HepG2 (cell line): ENCODE data around the gene ANO1. TPM values are rescaled to one million over a fixed set of nuclear protein-coding genes. Genes with fewer than 3 reads are reported as not detected.

Experiments used
- ATAC-seq: fragments of 200-7000 bp; cut with Tn5 transposase; 3 replicates; pipeline ENCODE4 v1.9.1; 2020; ENCODE audit warnings: mild to moderate bottlenecking, moderate library complexity
- BruUV-seq: library from RNA; stranded (reverse); fragments of 400-500 nt; replicated peaks from 2 replicates; lab custom pipeline; 2021; lab: Mats Ljungman, UMichigan
- CTCF ChIA-PET: fragments of 300-600 bp; formaldehyde crosslinking; extraction: SDS; loops from one replicate; lab custom pipeline; 2021; ENCODE audit warnings: low total read pairs, inconsistent platforms, low intra/inter-chr PET ratio; lab: Yijun Ruan, JAX
- POLR2A ChIA-PET: fragments of 350-600 bp; sonication (Branson Sonifier 250); formaldehyde crosslinking; loops from one replicate; lab custom pipeline; 2020; ENCODE audit warnings: antibody characterized with exemption, inconsistent platforms; lab: Yijun Ruan, JAX
- DNase-seq: peaks from one replicate; pipeline ENCODE4 v3.0.0-alpha.2; 2015; ENCODE audit warnings: low spot score
- FAIRE-seq: peaks from 3 replicates; lab custom pipeline; 2011; peaks lifted over from hg19 to GRCh38; lab: Jason Lieb, UNC
- H2AFZ ChIP-seq: one replicate; pipeline ENCODE4 v1.6.1; 2011; ENCODE audit warnings: low read length, inconsistent platforms
- H3K27ac ChIP-seq: fragments of 300-600 bp; 3 replicates; pipeline ENCODE4 v1.8.0; 2011; ENCODE audit warnings: mixed run types, mild to moderate bottlenecking, mixed read lengths, low read length, inconsistent platforms; ENCODE audit not compliant: insufficient read depth; ENCODE audit errors: extremely low read length
- H3K27me3 ChIP-seq, 2 experiments: fragments of 200-600 bp in 1 of 2; 2 replicates in 1 of 2; 3 replicates in 1 of 2; pipeline versions ENCODE4 v1.6.0 to v1.8.0; 2011; ENCODE audit warnings: low read length in 2 of 2, mild to moderate bottlenecking in 2 of 2, moderate library complexity in 2 of 2, inconsistent platforms in 1 of 2; ENCODE audit not compliant: insufficient read depth in 2 of 2, control insufficient read depth in 1 of 2
- H3K36me3 ChIP-seq, 2 experiments: fragments of 200-600 bp in 1 of 2; replicated peaks in 1 of 2; 2 replicates in 1 of 2; 3 replicates in 1 of 2; pipeline versions ENCODE4 v1.5.1 to v1.8.0; 2011; ENCODE audit warnings: low read length in 2 of 2, inconsistent platforms in 1 of 2; ENCODE audit not compliant: insufficient read depth in 2 of 2, control insufficient read depth in 1 of 2
- H3K4me1 ChIP-seq: 2 replicates; pipeline ENCODE4 v1.5.1; 2012; ENCODE audit warnings: low read length, inconsistent platforms; ENCODE audit not compliant: insufficient read depth
- H3K4me2 ChIP-seq: 2 replicates; pipeline ENCODE4 v1.6.0; 2011; ENCODE audit warnings: low read depth, low read length, inconsistent platforms
- H3K4me3 ChIP-seq, 3 experiments: fragments of 200-600 bp in 1 of 3; sonication (generic), shearing (Covaris generic) in 1 of 3; replicated peaks in 1 of 3; 2 replicates each; pipeline ENCODE4 v1.5.1; 2011 to 2016; ENCODE audit warnings: low read length in 3 of 3, inconsistent platforms in 2 of 3, low read depth in 2 of 3, mild to moderate bottlenecking in 2 of 3, control low read depth in 1 of 3, mixed read lengths in 1 of 3; ENCODE audit not compliant: insufficient read depth in 1 of 3
- H3K79me2 ChIP-seq: one replicate; pipeline ENCODE4 v1.6.1; 2011; ENCODE audit warnings: low read length, inconsistent platforms; ENCODE audit not compliant: insufficient read depth
- H3K9ac ChIP-seq: 2 replicates; pipeline ENCODE4 v1.6.0; 2011; ENCODE audit warnings: mild to moderate bottlenecking, low read depth, low read length, inconsistent platforms; ENCODE audit not compliant: insufficient read depth
- H3K9me3 ChIP-seq: 2 replicates; pipeline ENCODE4 v1.5.1; 2012; ENCODE audit warnings: mild to moderate bottlenecking, low read length
- H4K20me1 ChIP-seq: 2 replicates; pipeline ENCODE4 v1.6.0; 2011; ENCODE audit warnings: inconsistent platforms, mild to moderate bottlenecking, low read length, moderate library complexity; ENCODE audit not compliant: insufficient read depth
- CCDC6 ChIP-seq: sonication (generic); formaldehyde crosslinking; IDR thresholded peaks from 2 replicates; pipeline ENCODE4 v1.8.1; 2022; ENCODE audit warnings: mild to moderate bottlenecking, missing genetic modification reagents, moderate library complexity
- ELF3 ChIP-seq: IDR thresholded peaks from 2 replicates; pipeline ENCODE4 v1.6.1; 2016; ENCODE audit warnings: missing genetic modification reagents, missing compliant biosample characterization
- IRF2 ChIP-seq: IDR thresholded peaks from 2 replicates; pipeline ENCODE4 v1.6.1; 2018; ENCODE audit warnings: missing genetic modification reagents, missing compliant biosample characterization
- KDM5B ChIP-seq: sonication (generic); formaldehyde crosslinking; IDR thresholded peaks from 2 replicates; pipeline ENCODE4 v1.4.0; 2020; ENCODE audit warnings: missing genetic modification reagents, mild to moderate bottlenecking, borderline replicate concordance
- REXO4 ChIP-seq: sonication (generic); formaldehyde crosslinking; IDR thresholded peaks from 2 replicates; pipeline ENCODE4 v1.8.0; 2022; ENCODE audit warnings: missing genetic modification reagents, mild to moderate bottlenecking, borderline replicate concordance
- ZBTB1 ChIP-seq: sonication (generic); formaldehyde crosslinking; IDR thresholded peaks from 2 replicates; pipeline ENCODE4 v1.4.0; 2020; ENCODE audit warnings: missing genetic modification reagents, borderline replicate concordance
- ZNF235 ChIP-seq: sonication (generic); formaldehyde crosslinking; IDR thresholded peaks from 2 replicates; pipeline ENCODE4 v1.8.1; 2023; ENCODE audit warnings: mild to moderate bottlenecking, missing genetic modification reagents, borderline replicate concordance
- ZNF724P ChIP-seq: sonication (generic); formaldehyde crosslinking; IDR thresholded peaks from 2 replicates; pipeline ENCODE4 v1.8.0; 2022; ENCODE audit warnings: missing genetic modification reagents, borderline replicate concordance
- ZNF747 ChIP-seq: sonication (generic); formaldehyde crosslinking; IDR thresholded peaks from 2 replicates; pipeline ENCODE4 v1.8.1; 2023; ENCODE audit warnings: missing genetic modification reagents, mild to moderate bottlenecking, borderline replicate concordance
- ZNF883 ChIP-seq: sonication (generic); formaldehyde crosslinking; IDR thresholded peaks from 2 replicates; pipeline ENCODE4 v1.5.1; 2020; ENCODE audit warnings: mild to moderate bottlenecking, missing genetic modification reagents; ENCODE audit errors: not compliant biosample characterization
- WGBS: methylation state at CpG from one replicate; pipeline ENCODE4 v1.1.6; 2017; ENCODE audit warnings: low lambda C conversion rate; 5-methylcytosine and 5-hydroxymethylcytosine counted together
- in situ Hi-C: cut with HindIII; loops from 2 replicates; pipeline ENCODE4 v1.10.0; 2017; ENCODE audit warnings: low pct_unique_long_range_greater_than_20kb; ENCODE audit not compliant: extremely low pct_ligation_motif_present
- intact Hi-C: fragments of 100-400 bp; cut with micrococcal nuclease; formaldehyde crosslinking; loops from one replicate; pipeline ENCODE4 v1.10.0; 2022; ENCODE audit not compliant: unreplicated experiment
- polyA plus RNA-seq, 8 experiments: library from polyadenylated mRNA; depleted of rRNA in 3 of 8; stranded (reverse) in 7 of 8; unstranded in 1 of 8; fragments of >200 nt; fragmentation: Illumina TruSeq in 4 of 8; extraction: Trizol in 4 of 8; gene quantifications; 2 replicates each; pipeline versions ENCODE4 v1.2.1 to v1.2.3, GENCODE V29; 2011 to 2016; ENCODE audit warnings: low read depth in 4 of 8, missing spikeins in 1 of 8, mixed read lengths in 1 of 8; ENCODE audit not compliant: insufficient read depth in 1 of 8
- total RNA-seq, 5 experiments: library from RNA; depleted of rRNA; stranded (reverse); fragments of >200 nt; fragmentation: Illumina TruSeq; extraction: Trizol; gene quantifications; 2 replicates each; pipeline ENCODE4 v1.2.3, GENCODE V29; 2016; ENCODE audit warnings: low read depth in 1 of 5
- TF ChIP-seq, protein P1 (sequence below): sonication (generic); formaldehyde crosslinking; IDR thresholded peaks from 2 replicates; pipeline ENCODE4 v1.5.1; 2020; ENCODE audit warnings: missing genetic modification reagents, mild to moderate bottlenecking, borderline replicate concordance
- TF ChIP-seq, protein P2 (sequence below): sonication (generic); formaldehyde crosslinking; IDR thresholded peaks from 2 replicates; pipeline ENCODE4 v1.8.0; 2022; ENCODE audit warnings: missing genetic modification reagents, mild to moderate bottlenecking, inconsistent platforms, borderline replicate concordance

Gene ANO1
- total and polyA plus RNA-seq, 2 of the 13 experiments (the other 11 are each of a cell fraction or from before 2014, with no cell fraction given), result not detected

DNA sequence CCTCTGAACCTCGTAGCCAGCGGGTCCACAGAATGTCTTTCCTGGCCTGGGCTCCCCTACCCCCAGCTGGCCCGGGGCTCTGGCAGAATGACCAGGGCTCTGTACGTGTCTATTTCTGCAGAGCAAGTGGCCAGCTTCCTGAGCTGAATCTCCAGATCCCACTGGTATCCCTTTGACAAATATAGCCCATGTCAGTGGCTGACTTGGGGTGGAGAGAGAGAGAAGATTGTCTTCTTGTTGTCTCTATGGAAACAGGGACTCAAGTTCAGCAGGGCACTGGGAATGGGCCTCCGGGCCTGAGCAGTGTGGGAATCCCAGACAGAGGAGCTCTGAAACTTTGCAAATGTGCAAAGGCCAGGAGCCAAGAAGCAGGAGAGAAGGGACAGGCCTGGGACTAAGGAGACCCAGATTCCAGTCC is 33.9 kb downstream of the ANO1 start:
- ChIA-PET CTCF (no interaction called here), POLR2A (no interaction called here)
- Histone ChIP-seq H3K4me2 (no peak overlapping the region), H3K9ac (no peak overlapping the region), H3K4me1 (no peaks in the 10 kb centered on the region), H3K36me3 (no peaks in the 10 kb centered on the region), H3K9me3 (no peaks in the 10 kb centered on the region), H4K20me1 (0 out of 2 replicates have a peak, but pooled peaks cover 1% of the 10 kb centered on the region), H3K27me3 (peaks cover 5 to 44% of the 10 kb centered on the region in 2 experiments), H2AFZ (no peak overlapping the region), H3K27ac (no peak overlapping the region), H3K4me3 (no peak overlapping the region), H3K79me2 (no peaks in the 10 kb centered on the region)
- intact Hi-C loops, result no loop called here
- no TSS peak for BruUV-seq
- 0% methylated on average over 3 of the region's 5 CpGs for WGBS
- FAIRE-seq (no peak), DNase-seq (no peak), ATAC-seq (no peak; the same call in 2 of the 3 replicates)
- in situ Hi-C loops, result no loop called here
- TF ChIP-seq IRF2 (CRISPR knock-in tag) (no peak), REXO4 (CRISPR knock-in tag) (no peak), ZNF747 (CRISPR knock-in tag) (no peak), ELF3 (CRISPR knock-in tag) (no peak), KDM5B (CRISPR knock-in tag) (no peak), ZNF235 (no peak), ZBTB1 (CRISPR knock-in tag) (no peak), CCDC6 (no peak), ZNF883 (CRISPR knock-in tag) (no peak), ZNF724P (no peak)
- TF ChIP-seq, protein P1, sequence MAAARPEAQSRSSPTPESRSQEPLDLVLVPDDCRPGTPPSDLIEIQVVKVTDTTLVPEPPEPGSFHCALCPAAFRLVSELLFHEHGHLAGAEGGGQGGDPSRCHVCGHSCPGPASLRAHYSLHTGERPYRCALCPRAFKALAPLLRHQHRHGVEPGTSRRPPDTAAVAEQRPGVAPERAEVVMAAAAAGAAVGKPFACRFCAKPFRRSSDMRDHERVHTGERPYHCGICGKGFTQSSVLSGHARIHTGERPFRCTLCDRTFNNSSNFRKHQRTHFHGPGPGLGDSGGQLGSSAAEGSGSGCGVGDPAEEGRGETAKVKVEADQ (CRISPR knock-in tag), result no peak
- TF ChIP-seq, protein P2, sequence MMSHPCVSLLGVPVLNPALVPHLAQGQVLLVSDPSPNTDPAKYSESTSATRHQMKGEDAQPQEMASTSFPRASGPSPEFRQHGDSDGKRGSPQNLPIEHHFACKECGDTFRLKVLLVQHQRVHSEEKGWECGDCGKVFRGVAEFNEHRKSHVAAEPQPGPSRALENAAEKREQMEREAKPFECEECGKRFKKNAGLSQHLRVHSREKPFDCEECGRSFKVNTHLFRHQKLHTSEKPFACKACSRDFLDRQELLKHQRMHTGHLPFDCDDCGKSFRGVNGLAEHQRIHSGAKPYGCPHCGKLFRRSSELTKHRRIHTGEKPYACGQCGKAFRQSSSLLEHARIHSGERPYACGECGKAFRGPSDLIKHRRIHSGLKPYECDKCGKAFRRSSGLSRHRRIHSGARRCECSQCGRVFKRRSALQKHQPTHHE (CRISPR knock-in tag), result no peak
